NCI-H1930 (cell line): ENCODE data around the gene ESYT1.

Experiments
- DNase-seq, 2 experiments: peaks; one replicate each; lab custom pipeline; 2025; lab: John Stamatoyannopoulos, UW

Gene ESYT1

GRCh38 chr12:56188131-56188777 is 60.2 kb downstream of the ESYT1 start:
- DNase-seq: no peak

- DNase-seq: no peak
These were observed 60.7 kb downstream of the ESYT1 start for GRCh38 chr12:56188778-56189098.

GRCh38 chr12:56189099-56189917 is 61.2 kb downstream of the ESYT1 start, which contains the start of gene SMARCC2:
Gene SMARCC2 (minus strand): TSS chr12:56189483. CDS start chr12:56189461, 22 bp downstream.
- peak; percentile 72 to 91 for DNase-seq

- DNase-seq: peak; percentile 88 to 89
These were observed 62.0 kb downstream of the ESYT1 start for GRCh38 chr12:56189918-56190694.

- DNase-seq: no peak
These were observed 62.7 kb downstream of the ESYT1 start for GRCh38 chr12:56190695-56191155.

- DNase-seq: no peak
These were observed 64.5 kb downstream of the ESYT1 start for GRCh38 chr12:56192582-56192981.

- peak; percentile 71 to 85 for DNase-seq
These were observed 65.0 kb downstream of the ESYT1 start for GRCh38 chr12:56193025-56193578.
